ENCODE results near the gene CCNE1.

Gene CCNE1

GRCh38 chr19:29833614-29834261, 21.9 kb downstream of the CCNE1 start:
- Histone ChIP-seq H3K4me3 (no peak overlapping the region), H3K36me3 (ENCODE audit: insufficient read depth, low read length) (no peaks in the 10 kb centered on the region), H3K9me3 (ENCODE audit: low read depth, low read length) (no peaks in the 10 kb centered on the region), H3K9ac (ENCODE audit: insufficient read length) (no peak overlapping the region), H3K27ac (no peak overlapping the region)
- no peak for TF ChIP-seq POLR2AphosphoS5 (IDR thresholded peaks at IDR 0.05; ENCODE audit: borderline replicate concordance, low read depth, low read length)
- TF ChIP-seq FOXP2 (optimal IDR thresholded peaks at IDR 0.05; ENCODE audit: control extremely low read depth, extremely low read length, insufficient read depth) = no peak
- TF ChIP-seq EZH2 (IDR thresholded peaks at IDR 0.05) = no peak
- DNase-seq (ENCODE audit: low read depth, low spot score) = no peak

GRCh38 chr19:29834991-29835846, 23.4 kb downstream of the CCNE1 start:
- TF ChIP-seq FOXP2 (optimal IDR thresholded peaks at IDR 0.05; ENCODE audit: control extremely low read depth, extremely low read length, insufficient read depth) (no peak), EZH2 (IDR thresholded peaks at IDR 0.05) (no peak), POLR2AphosphoS5 (IDR thresholded peaks at IDR 0.05; ENCODE audit: borderline replicate concordance, low read depth, low read length) (no peak)
- Histone ChIP-seq H3K27ac (no peak overlapping the region), H3K9me3 (ENCODE audit: low read depth, low read length) (no peaks in the 10 kb centered on the region), H3K4me3 (no peak overlapping the region), H3K9ac (ENCODE audit: insufficient read length) (no peak overlapping the region), H3K36me3 (ENCODE audit: insufficient read depth, low read length) (no peaks in the 10 kb centered on the region)
- DNase-seq (ENCODE audit: low read depth, low spot score) = no peak

GRCh38 chr19:29836409-29836825, 24.6 kb downstream of the CCNE1 start:
- H3K36me3 ChIP-seq (ENCODE audit: insufficient read depth, low read length) = no peaks in the 10 kb centered on the region
- no peak overlapping the region for H3K9ac ChIP-seq (ENCODE audit: insufficient read length)
- H3K27ac ChIP-seq = no peak overlapping the region
- no peaks in the 10 kb centered on the region for H3K9me3 ChIP-seq (ENCODE audit: low read depth, low read length)
- no peak for TF ChIP-seq FOXP2 (optimal IDR thresholded peaks at IDR 0.05; ENCODE audit: control extremely low read depth, extremely low read length, insufficient read depth)
- TF ChIP-seq EZH2 (IDR thresholded peaks at IDR 0.05) = no peak
- no peak for TF ChIP-seq POLR2AphosphoS5 (IDR thresholded peaks at IDR 0.05; ENCODE audit: borderline replicate concordance, low read depth, low read length)
- no peak for DNase-seq (ENCODE audit: low read depth, low spot score)
- no peak overlapping the region for H3K4me3 ChIP-seq

GRCh38 chr19:29837448-29837981, 25.7 kb downstream of the CCNE1 start:
- Histone ChIP-seq H3K27ac (no peak overlapping the region), H3K36me3 (ENCODE audit: insufficient read depth, low read length) (no peaks in the 10 kb centered on the region), H3K9ac (ENCODE audit: insufficient read length) (no peak overlapping the region), H3K4me3 (no peak overlapping the region), H3K9me3 (ENCODE audit: low read depth, low read length) (no peaks in the 10 kb centered on the region)
- no peak for TF ChIP-seq POLR2AphosphoS5 (IDR thresholded peaks at IDR 0.05; ENCODE audit: borderline replicate concordance, low read depth, low read length)
- no peak for TF ChIP-seq EZH2 (IDR thresholded peaks at IDR 0.05)
- no peak for TF ChIP-seq FOXP2 (optimal IDR thresholded peaks at IDR 0.05; ENCODE audit: control extremely low read depth, extremely low read length, insufficient read depth)
- no peak for DNase-seq (ENCODE audit: low read depth, low spot score)

GRCh38 chr19:29837996-29838395, 26.2 kb downstream of the CCNE1 start:
- Histone ChIP-seq H3K27ac (no peak overlapping the region), H3K36me3 (ENCODE audit: insufficient read depth, low read length) (no peaks in the 10 kb centered on the region), H3K9me3 (ENCODE audit: low read depth, low read length) (no peaks in the 10 kb centered on the region), H3K9ac (ENCODE audit: insufficient read length) (no peak overlapping the region), H3K4me3 (no peak overlapping the region)
- DNase-seq (ENCODE audit: low read depth, low spot score) = no peak
- no peak for TF ChIP-seq FOXP2 (optimal IDR thresholded peaks at IDR 0.05; ENCODE audit: control extremely low read depth, extremely low read length, insufficient read depth)

- no peak overlapping the region for H3K9ac ChIP-seq (ENCODE audit: insufficient read length)
Observed at GRCh38 chr19:29840066-29840950, 28.5 kb downstream of the CCNE1 start.

GRCh38 chr19:29841209-29841558, 29.4 kb downstream of the CCNE1 start:
- Histone ChIP-seq H3K9me3 (ENCODE audit: low read depth, low read length) (no peaks in the 10 kb centered on the region), H3K27ac (no peak overlapping the region), H3K36me3 (ENCODE audit: insufficient read depth, low read length) (no peaks in the 10 kb centered on the region), H3K4me3 (no peak overlapping the region), H3K9ac (ENCODE audit: insufficient read length) (no peak overlapping the region)
- TF ChIP-seq FOXP2 (optimal IDR thresholded peaks at IDR 0.05; ENCODE audit: control extremely low read depth, extremely low read length, insufficient read depth) = no peak
- no peak for TF ChIP-seq EZH2 (IDR thresholded peaks at IDR 0.05)
- TF ChIP-seq POLR2AphosphoS5 (IDR thresholded peaks at IDR 0.05; ENCODE audit: borderline replicate concordance, low read depth, low read length) = no peak
- no peak for DNase-seq (ENCODE audit: low read depth, low spot score)

More at GRCh38 chr19:29840066-29840950, 28.5 kb downstream of the CCNE1 start:
- Histone ChIP-seq H3K9me3 (ENCODE audit: low read depth, low read length) (no peaks in the 10 kb centered on the region), H3K27ac (no peak overlapping the region), H3K36me3 (ENCODE audit: insufficient read depth, low read length) (no peaks in the 10 kb centered on the region), H3K4me3 (no peak overlapping the region)
- DNase-seq (ENCODE audit: low read depth, low spot score) = no peak
- TF ChIP-seq POLR2AphosphoS5 (IDR thresholded peaks at IDR 0.05; ENCODE audit: borderline replicate concordance, low read depth, low read length) = no peak
- TF ChIP-seq EZH2 (IDR thresholded peaks at IDR 0.05) = no peak
- no peak for TF ChIP-seq FOXP2 (optimal IDR thresholded peaks at IDR 0.05; ENCODE audit: control extremely low read depth, extremely low read length, insufficient read depth)

Data from SK-N-MC (cell line).